Neural cell (in vitro differentiated cells): ENCODE data around the gene CARD9. TPM values are rescaled to one million over a fixed set of nuclear protein-coding genes. Genes with fewer than 3 reads are reported as not detected.

Experiments
- H2AFZ ChIP-seq: fragments of 200-600, 300-800 bp; sonication (generic), shearing (Covaris generic); 2 replicates; pipeline ENCODE4 v1.6.0; 2014; ENCODE audit warnings: low read depth, mild to moderate bottlenecking, antibody characterized with exemption, low read length, moderate library complexity
- H3F3A ChIP-seq: fragments of 200-600 bp; shearing (Covaris generic); 2 replicates; pipeline ENCODE4 v1.6.1; 2016; ENCODE audit warnings: mild to moderate bottlenecking, moderate library complexity, mixed read lengths, antibody characterized with exemption, low read length; ENCODE audit not compliant: insufficient read depth, poor library complexity, severe bottlenecking
- H3K27ac ChIP-seq: fragments of 200-600, 300-800 bp; sonication (generic), shearing (Covaris generic); 2 replicates; pipeline ENCODE4 v1.5.1; 2014; ENCODE audit warnings: mild to moderate bottlenecking, low read length, moderate library complexity
- H3K27me3 ChIP-seq: fragments of 300-800, 200-600 bp; sonication (generic), shearing (Covaris generic); 2 replicates; pipeline ENCODE4 v1.6.0; 2014; ENCODE audit warnings: mild to moderate bottlenecking, low read depth, low read length, moderate library complexity; ENCODE audit not compliant: insufficient read depth
- H3K36me3 ChIP-seq: fragments of 300-800, 200-600 bp; sonication (generic), shearing (Covaris generic); 2 replicates; pipeline ENCODE4 v1.5.1; 2014; ENCODE audit warnings: mild to moderate bottlenecking, antibody characterized with exemption, low read length, moderate library complexity; ENCODE audit not compliant: insufficient read depth
- H3K4me2 ChIP-seq: fragments of 300-800, 200-600 bp; sonication (generic), shearing (Covaris generic); 2 replicates; pipeline ENCODE4 v1.6.0; 2014; ENCODE audit warnings: mild to moderate bottlenecking, low read length
- H3K4me3 ChIP-seq: fragments of 300-800, 200-600 bp; sonication (generic), shearing (Covaris generic); 2 replicates; pipeline ENCODE4 v1.5.1; 2014; ENCODE audit warnings: mild to moderate bottlenecking, low read length, moderate library complexity
- H3K79me2 ChIP-seq: fragments of 200-600 bp; shearing (Covaris generic); replicated peaks from 2 replicates; pipeline ENCODE4 v1.6.0; 2014; ENCODE audit warnings: mild to moderate bottlenecking, low read length, moderate library complexity; ENCODE audit not compliant: insufficient read depth
- H3K9ac ChIP-seq: fragments of 300-800, 200-600 bp; sonication (generic), shearing (Covaris generic); 2 replicates; pipeline ENCODE4 v1.6.1; 2016; ENCODE audit warnings: mild to moderate bottlenecking, low read length, mixed read lengths
- H3K9me2 ChIP-seq: fragments of 200-600 bp; shearing (Covaris generic); 2 replicates; pipeline ENCODE4 v1.6.1; 2016; ENCODE audit warnings: mild to moderate bottlenecking, low read length, mixed read lengths; ENCODE audit not compliant: insufficient read depth
- H3K9me3 ChIP-seq: fragments of 200-600, 300-800 bp; sonication (generic), shearing (Covaris generic); 2 replicates; pipeline ENCODE4 v1.6.1; 2016; ENCODE audit warnings: mild to moderate bottlenecking, mixed run types, low read length, moderate library complexity, mixed read lengths
- H4K20me1 ChIP-seq: fragments of 200-600 bp; shearing (Covaris generic); 2 replicates; pipeline ENCODE4 v1.6.1; 2016; ENCODE audit warnings: mild to moderate bottlenecking, mixed run types; ENCODE audit not compliant: insufficient read depth
- CTCF ChIP-seq: fragments of 450-650 bp; IDR thresholded peaks from 2 replicates; pipeline ENCODE4 v1.5.1; 2014; ENCODE audit warnings: antibody characterized with exemption, mild to moderate bottlenecking, moderate library complexity; ENCODE audit not compliant: poor library complexity, severe bottlenecking
- EP300 ChIP-seq: fragments of 450-650 bp; conservative IDR thresholded peaks from 2 replicates; pipeline ENCODE4 v1.6.1; 2014; ENCODE audit warnings: antibody characterized with exemption, mild to moderate bottlenecking, moderate library complexity; ENCODE audit not compliant: poor library complexity, severe bottlenecking
- EZH2 ChIP-seq: fragments of 200-600, 300-800 bp; shearing (Covaris generic), sonication (generic); IDR thresholded peaks from 2 replicates; pipeline ENCODE4 v1.6.1; 2014; ENCODE audit warnings: antibody characterized with exemption, low read length, borderline replicate concordance, mild to moderate bottlenecking; ENCODE audit not compliant: insufficient read depth, poor library complexity, severe bottlenecking
- MXI1 ChIP-seq: fragments of 450-650 bp; conservative IDR thresholded peaks from 2 replicates; pipeline ENCODE4 v1.6.1; 2014; ENCODE audit warnings: antibody characterized with exemption, mild to moderate bottlenecking; ENCODE audit not compliant: poor library complexity, severe bottlenecking
- POLR2AphosphoS5 ChIP-seq: IDR thresholded peaks from 2 replicates; pipeline ENCODE4 v1.6.1; 2012
- RAD21 ChIP-seq: fragments of 450-650 bp; conservative IDR thresholded peaks from 2 replicates; pipeline ENCODE4 v1.6.1; 2014; ENCODE audit warnings: antibody characterized with exemption, mild to moderate bottlenecking, moderate library complexity
- SMC3 ChIP-seq: fragments of 450-650 bp; conservative IDR thresholded peaks from 2 replicates; pipeline ENCODE4 v1.6.1; 2014; ENCODE audit warnings: antibody characterized with exemption, mild to moderate bottlenecking, moderate library complexity; ENCODE audit not compliant: poor library complexity
- TAF1 ChIP-seq: IDR thresholded peaks from 2 replicates; pipeline ENCODE4 v1.6.1; 2012; ENCODE audit warnings: low read depth
- polyA plus RNA-seq: library from polyadenylated mRNA; depleted of rRNA; stranded (reverse); fragments of >200 nt; gene quantifications from 2 replicates; pipeline ENCODE4 v1.2.3, GENCODE V29; 2014
- TF ChIP-seq, protein P1 (sequence below): IDR thresholded peaks from 2 replicates; pipeline ENCODE4 v1.6.1; 2012; ENCODE audit warnings: borderline replicate concordance

CARD9 gene
- polyA plus RNA-seq, 1 donor from 2014 or later = 0.77 TPM

- Histone ChIP-seq H3K27me3 (no peaks in the 10 kb centered on the region), H3K4me3 (no peak overlapping the region), H4K20me1 (no peaks in the 10 kb centered on the region), H3K36me3 (no peaks in the 10 kb centered on the region), H3F3A (no peaks in the 10 kb centered on the region), H3K79me2 (no peaks in the 10 kb centered on the region), H3K9ac (no peak overlapping the region), H3K9me3 (no peaks in the 10 kb centered on the region), H2AFZ (no peak overlapping the region), H3K4me2 (no peak overlapping the region), H3K27ac (no peak overlapping the region), H3K9me2 (no peaks in the 10 kb centered on the region)
- TF ChIP-seq CTCF = no peak
- no peak for TF ChIP-seq POLR2AphosphoS5
- no peak for TF ChIP-seq EP300
- TF ChIP-seq EZH2 = no peak
- TF ChIP-seq SMC3 = no peak
- no peak for TF ChIP-seq MXI1
- TF ChIP-seq TAF1 = no peak
- TF ChIP-seq RAD21 = no peak
- TF ChIP-seq, protein P1, sequence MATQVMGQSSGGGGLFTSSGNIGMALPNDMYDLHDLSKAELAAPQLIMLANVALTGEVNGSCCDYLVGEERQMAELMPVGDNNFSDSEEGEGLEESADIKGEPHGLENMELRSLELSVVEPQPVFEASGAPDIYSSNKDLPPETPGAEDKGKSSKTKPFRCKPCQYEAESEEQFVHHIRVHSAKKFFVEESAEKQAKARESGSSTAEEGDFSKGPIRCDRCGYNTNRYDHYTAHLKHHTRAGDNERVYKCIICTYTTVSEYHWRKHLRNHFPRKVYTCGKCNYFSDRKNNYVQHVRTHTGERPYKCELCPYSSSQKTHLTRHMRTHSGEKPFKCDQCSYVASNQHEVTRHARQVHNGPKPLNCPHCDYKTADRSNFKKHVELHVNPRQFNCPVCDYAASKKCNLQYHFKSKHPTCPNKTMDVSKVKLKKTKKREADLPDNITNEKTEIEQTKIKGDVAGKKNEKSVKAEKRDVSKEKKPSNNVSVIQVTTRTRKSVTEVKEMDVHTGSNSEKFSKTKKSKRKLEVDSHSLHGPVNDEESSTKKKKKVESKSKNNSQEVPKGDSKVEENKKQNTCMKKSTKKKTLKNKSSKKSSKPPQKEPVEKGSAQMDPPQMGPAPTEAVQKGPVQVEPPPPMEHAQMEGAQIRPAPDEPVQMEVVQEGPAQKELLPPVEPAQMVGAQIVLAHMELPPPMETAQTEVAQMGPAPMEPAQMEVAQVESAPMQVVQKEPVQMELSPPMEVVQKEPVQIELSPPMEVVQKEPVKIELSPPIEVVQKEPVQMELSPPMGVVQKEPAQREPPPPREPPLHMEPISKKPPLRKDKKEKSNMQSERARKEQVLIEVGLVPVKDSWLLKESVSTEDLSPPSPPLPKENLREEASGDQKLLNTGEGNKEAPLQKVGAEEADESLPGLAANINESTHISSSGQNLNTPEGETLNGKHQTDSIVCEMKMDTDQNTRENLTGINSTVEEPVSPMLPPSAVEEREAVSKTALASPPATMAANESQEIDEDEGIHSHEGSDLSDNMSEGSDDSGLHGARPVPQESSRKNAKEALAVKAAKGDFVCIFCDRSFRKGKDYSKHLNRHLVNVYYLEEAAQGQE = no peak
Measured at GRCh38 chr9:136361754-136362449, 11.6 kb downstream of the CARD9 start.

GRCh38 chr9:136361047-136361753 is 12.3 kb downstream of the CARD9 start:
- Histone ChIP-seq H3K9me3 (no peaks in the 10 kb centered on the region), H3K27ac (no peak overlapping the region), H3K4me3 (no peak overlapping the region), H3K36me3 (no peaks in the 10 kb centered on the region), H3K4me2 (no peak overlapping the region), H4K20me1 (no peaks in the 10 kb centered on the region), H3K9ac (no peak overlapping the region), H2AFZ (no peak overlapping the region), H3F3A (no peaks in the 10 kb centered on the region), H3K79me2 (no peaks in the 10 kb centered on the region), H3K9me2 (no peaks in the 10 kb centered on the region), H3K27me3 (no peaks in the 10 kb centered on the region)
- TF ChIP-seq, protein P1 = no peak
- TF ChIP-seq SMC3 = no peak
- no peak for TF ChIP-seq EP300
- no peak for TF ChIP-seq CTCF
- no peak for TF ChIP-seq POLR2AphosphoS5
- TF ChIP-seq RAD21 = no peak
- TF ChIP-seq EZH2 = no peak
- no peak for TF ChIP-seq TAF1
- TF ChIP-seq MXI1 = no peak
